ENCODE measurements around the gene LDB1. TPM values are rescaled to one million over a fixed set of nuclear protein-coding genes. Genes with fewer than 3 reads are reported as not detected.

Gene LDB1
- total and polyA plus RNA-seq, 2 of the 13 experiments (the other 11 are each of a cell fraction or from before 2014, with no cell fraction given), result 17.2 to 45.5 TPM

DNA sequence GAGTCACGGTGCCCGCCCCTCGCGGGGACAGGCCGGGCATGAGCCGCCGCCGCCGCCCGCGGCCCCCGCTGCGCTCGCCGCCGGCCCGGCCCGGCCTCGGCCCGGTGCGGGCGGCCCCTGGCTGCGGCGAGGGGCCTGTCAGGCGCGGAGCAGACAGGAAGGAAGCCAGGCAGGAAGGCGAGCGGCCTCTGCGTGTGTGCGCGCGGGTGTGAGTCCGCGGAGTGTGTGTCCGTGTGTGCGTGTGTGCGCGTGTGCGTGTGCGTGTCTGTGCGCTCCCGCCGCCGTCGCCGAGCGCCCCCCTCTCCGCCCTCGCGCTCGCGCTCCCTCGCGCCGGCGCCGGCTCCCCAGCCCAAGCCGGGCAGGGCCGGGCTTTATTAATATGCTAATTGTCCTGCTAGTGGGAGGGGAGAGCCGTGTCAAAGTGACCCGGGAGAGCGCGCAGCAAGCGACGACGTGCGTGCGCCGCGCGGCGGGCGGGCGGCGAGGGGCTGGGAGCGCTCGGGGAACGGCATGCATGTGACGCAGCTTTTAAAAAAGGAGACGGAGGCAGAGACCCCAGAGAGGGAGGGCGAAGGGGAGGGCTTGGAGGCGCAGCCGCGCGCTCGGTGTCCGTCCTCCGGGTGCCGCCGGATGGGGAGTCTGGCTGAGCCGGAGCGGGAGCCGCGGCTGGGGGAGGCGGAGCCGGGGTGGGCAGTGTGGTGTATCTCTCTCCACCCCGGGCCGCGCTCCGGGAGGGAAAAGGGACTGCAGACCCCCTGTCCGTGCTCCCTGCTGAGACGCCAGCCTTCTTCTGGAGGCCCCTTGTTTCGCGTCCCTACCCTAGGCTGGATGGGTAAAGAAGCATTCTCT, at the start of gene LDB1 (continued):
- TF ChIP-seq JUND (CRISPR knock-in tag; IDR thresholded peaks at IDR 0.05) (no peak), EEA1 (CRISPR knock-in tag; IDR thresholded peaks at IDR 0.05; ENCODE audit: borderline replicate concordance) (no peak), ZNF766 (CRISPR knock-in tag; IDR thresholded peaks at IDR 0.05; ENCODE audit: borderline replicate concordance) (peak; percentile 48; the same call in 1 of the 2 replicates), MAFF (IDR thresholded peaks at IDR 0.05; ENCODE audit: low read depth, low read length) (no peak), FOSL1 (CRISPR knock-in tag; IDR thresholded peaks at IDR 0.05; ENCODE audit: borderline replicate concordance) (no peak), FOXM1 (CRISPR knock-in tag; IDR thresholded peaks at IDR 0.05) (no peak), NFYC (CRISPR knock-in tag; IDR thresholded peaks at IDR 0.05) (no peak), ZNF850 (CRISPR knock-in tag; conservative IDR thresholded peaks at IDR 0.05) (no peak), PAWR (CRISPR knock-in tag; IDR thresholded peaks at IDR 0.05; ENCODE audit: borderline replicate concordance) (no peak), ZNF781 (CRISPR knock-in tag; IDR thresholded peaks at IDR 0.05; ENCODE audit: borderline replicate concordance, not compliant biosample characterization) (no peak), FOXK1 (CRISPR knock-in tag; IDR thresholded peaks at IDR 0.05; ENCODE audit: borderline replicate concordance, low read depth) (no peak), ZNF720 (CRISPR knock-in tag; IDR thresholded peaks at IDR 0.05) (no peak), FOXO1 (CRISPR knock-in tag; IDR thresholded peaks at IDR 0.05) (peak; percentile 9; the same call in 1 of the 2 replicates), PHF20 (CRISPR knock-in tag; IDR thresholded peaks at IDR 0.05) (no peak), KMT2B (CRISPR knock-in tag; IDR thresholded peaks at IDR 0.05) (no peak), ZNF296 (CRISPR knock-in tag; conservative IDR thresholded peaks at IDR 0.05) (no peak), ZNF652 (CRISPR knock-in tag; IDR thresholded peaks at IDR 0.05; ENCODE audit: borderline replicate concordance, low read depth) (0 out of 2 replicates have a peak, but pooled peaks have one; percentile 11), NFATC3 (CRISPR knock-in tag; IDR thresholded peaks at IDR 0.05) (no peak), MIER2 (CRISPR knock-in tag; IDR thresholded peaks at IDR 0.05) (no peak), ZNF83 (CRISPR knock-in tag; IDR thresholded peaks at IDR 0.05; ENCODE audit: borderline replicate concordance) (no peak), ESRRA (CRISPR knock-in tag; IDR thresholded peaks at IDR 0.05; ENCODE audit: low read depth) (no peak; the same call in 1 of the 2 replicates), ZNF34 (CRISPR knock-in tag; IDR thresholded peaks at IDR 0.05; ENCODE audit: borderline replicate concordance) (no peak), ZNF317 (CRISPR knock-in tag; IDR thresholded peaks at IDR 0.05) (no peak)
- TF ChIP-seq, protein P1, sequence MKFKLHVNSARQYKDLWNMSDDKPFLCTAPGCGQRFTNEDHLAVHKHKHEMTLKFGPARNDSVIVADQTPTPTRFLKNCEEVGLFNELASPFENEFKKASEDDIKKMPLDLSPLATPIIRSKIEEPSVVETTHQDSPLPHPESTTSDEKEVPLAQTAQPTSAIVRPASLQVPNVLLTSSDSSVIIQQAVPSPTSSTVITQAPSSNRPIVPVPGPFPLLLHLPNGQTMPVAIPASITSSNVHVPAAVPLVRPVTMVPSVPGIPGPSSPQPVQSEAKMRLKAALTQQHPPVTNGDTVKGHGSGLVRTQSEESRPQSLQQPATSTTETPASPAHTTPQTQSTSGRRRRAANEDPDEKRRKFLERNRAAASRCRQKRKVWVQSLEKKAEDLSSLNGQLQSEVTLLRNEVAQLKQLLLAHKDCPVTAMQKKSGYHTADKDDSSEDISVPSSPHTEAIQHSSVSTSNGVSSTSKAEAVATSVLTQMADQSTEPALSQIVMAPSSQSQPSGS (CRISPR knock-in tag; IDR thresholded peaks at IDR 0.05), result no peak
- TF ChIP-seq, protein P2, sequence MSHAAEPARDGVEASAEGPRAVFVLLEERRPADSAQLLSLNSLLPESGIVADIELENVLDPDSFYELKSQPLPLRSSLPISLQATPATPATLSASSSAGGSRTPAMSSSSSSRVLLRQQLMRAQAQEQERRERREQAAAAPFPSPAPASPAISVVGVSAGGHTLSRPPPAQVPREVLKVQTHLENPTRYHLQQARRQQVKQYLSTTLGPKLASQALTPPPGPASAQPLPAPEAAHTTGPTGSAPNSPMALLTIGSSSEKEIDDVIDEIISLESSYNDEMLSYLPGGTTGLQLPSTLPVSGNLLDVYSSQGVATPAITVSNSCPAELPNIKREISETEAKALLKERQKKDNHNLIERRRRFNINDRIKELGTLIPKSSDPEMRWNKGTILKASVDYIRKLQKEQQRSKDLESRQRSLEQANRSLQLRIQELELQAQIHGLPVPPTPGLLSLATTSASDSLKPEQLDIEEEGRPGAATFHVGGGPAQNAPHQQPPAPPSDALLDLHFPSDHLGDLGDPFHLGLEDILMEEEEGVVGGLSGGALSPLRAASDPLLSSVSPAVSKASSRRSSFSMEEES (CRISPR knock-in tag; IDR thresholded peaks at IDR 0.05), result peak; percentile 40; the same call in 1 of the 2 replicates
- TF ChIP-seq, protein P3, sequence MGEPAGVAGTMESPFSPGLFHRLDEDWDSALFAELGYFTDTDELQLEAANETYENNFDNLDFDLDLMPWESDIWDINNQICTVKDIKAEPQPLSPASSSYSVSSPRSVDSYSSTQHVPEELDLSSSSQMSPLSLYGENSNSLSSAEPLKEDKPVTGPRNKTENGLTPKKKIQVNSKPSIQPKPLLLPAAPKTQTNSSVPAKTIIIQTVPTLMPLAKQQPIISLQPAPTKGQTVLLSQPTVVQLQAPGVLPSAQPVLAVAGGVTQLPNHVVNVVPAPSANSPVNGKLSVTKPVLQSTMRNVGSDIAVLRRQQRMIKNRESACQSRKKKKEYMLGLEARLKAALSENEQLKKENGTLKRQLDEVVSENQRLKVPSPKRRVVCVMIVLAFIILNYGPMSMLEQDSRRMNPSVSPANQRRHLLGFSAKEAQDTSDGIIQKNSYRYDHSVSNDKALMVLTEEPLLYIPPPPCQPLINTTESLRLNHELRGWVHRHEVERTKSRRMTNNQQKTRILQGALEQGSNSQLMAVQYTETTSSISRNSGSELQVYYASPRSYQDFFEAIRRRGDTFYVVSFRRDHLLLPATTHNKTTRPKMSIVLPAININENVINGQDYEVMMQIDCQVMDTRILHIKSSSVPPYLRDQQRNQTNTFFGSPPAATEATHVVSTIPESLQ (CRISPR knock-in tag; conservative IDR thresholded peaks at IDR 0.05), result no peak
